Astrocyte (in vitro differentiated cells and primary cell): ENCODE measurements around the gene PLA2G4D.

Source experiments
- EZH2 ChIP-seq: IDR thresholded peaks from 2 replicates; pipeline ENCODE4 v1.6.1; 2012; ENCODE audit warnings: mild to moderate bottlenecking, low read length, inconsistent platforms; ENCODE audit not compliant: insufficient read depth
- TF ChIP-seq, protein P1 (sequence below): IDR thresholded peaks from 2 replicates; pipeline ENCODE4 v1.5.1; 2011; ENCODE audit warnings: low read depth, mild to moderate bottlenecking, inconsistent platforms, low read length, moderate library complexity; ENCODE audit not compliant: insufficient read depth

DNA sequence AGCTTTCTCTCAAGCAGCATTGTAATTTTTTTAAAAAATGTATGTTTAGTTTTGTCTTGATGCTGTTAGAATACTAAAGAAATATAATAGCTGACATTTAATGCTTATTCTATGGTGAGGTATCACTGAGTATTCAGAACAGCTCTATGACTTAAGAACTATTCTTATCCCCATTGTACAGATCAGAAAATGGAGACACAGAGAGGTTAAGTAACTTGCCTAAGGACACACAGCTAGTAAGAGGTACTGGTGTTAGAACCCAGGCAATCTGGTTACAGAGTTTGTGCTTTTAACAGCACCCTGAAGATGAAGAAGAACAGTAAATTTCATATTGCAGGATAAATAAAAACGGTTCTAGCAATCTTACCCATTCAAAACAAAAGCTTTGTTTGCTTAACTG, 15.5 kb downstream of the PLA2G4D start:
- TF ChIP-seq, protein P1, sequence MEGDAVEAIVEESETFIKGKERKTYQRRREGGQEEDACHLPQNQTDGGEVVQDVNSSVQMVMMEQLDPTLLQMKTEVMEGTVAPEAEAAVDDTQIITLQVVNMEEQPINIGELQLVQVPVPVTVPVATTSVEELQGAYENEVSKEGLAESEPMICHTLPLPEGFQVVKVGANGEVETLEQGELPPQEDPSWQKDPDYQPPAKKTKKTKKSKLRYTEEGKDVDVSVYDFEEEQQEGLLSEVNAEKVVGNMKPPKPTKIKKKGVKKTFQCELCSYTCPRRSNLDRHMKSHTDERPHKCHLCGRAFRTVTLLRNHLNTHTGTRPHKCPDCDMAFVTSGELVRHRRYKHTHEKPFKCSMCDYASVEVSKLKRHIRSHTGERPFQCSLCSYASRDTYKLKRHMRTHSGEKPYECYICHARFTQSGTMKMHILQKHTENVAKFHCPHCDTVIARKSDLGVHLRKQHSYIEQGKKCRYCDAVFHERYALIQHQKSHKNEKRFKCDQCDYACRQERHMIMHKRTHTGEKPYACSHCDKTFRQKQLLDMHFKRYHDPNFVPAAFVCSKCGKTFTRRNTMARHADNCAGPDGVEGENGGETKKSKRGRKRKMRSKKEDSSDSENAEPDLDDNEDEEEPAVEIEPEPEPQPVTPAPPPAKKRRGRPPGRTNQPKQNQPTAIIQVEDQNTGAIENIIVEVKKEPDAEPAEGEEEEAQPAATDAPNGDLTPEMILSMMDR = no peak
- TF ChIP-seq EZH2 = no peak
